Bronchial epithelial cell (primary cell): ENCODE results near the gene EGFR. TPM values are rescaled to one million over a fixed set of nuclear protein-coding genes. Genes with fewer than 3 reads are reported as not detected.

Source experiments
- DNase-seq: peaks from one replicate; pipeline ENCODE4 v3.0.0-alpha.2; 2010; ENCODE audit warnings: low read depth
- FAIRE-seq: peaks from 2 replicates; lab custom pipeline; 2011; peaks lifted over from hg19 to GRCh38; lab: Jason Lieb, UNC
- H3K27me3 ChIP-seq: 2 replicates; pipeline ENCODE4 v1.5.1; 2011; ENCODE audit warnings: low read length; ENCODE audit not compliant: control insufficient read depth, insufficient read depth
- H3K36me3 ChIP-seq: 2 replicates; pipeline ENCODE4 v1.5.1; 2011; ENCODE audit warnings: low read length; ENCODE audit not compliant: control insufficient read depth, insufficient read depth
- H3K4me3 ChIP-seq: 2 replicates; pipeline ENCODE4 v1.5.1; 2011; ENCODE audit warnings: mild to moderate bottlenecking, low read depth, low read length, control low read depth
- total RNA-seq: library from RNA; depleted of rRNA; stranded (reverse); fragments of >200 nt; gene quantifications from 2 replicates; pipeline ENCODE4 v1.2.1, GENCODE V29; 2014
- TF ChIP-seq, protein P1 (sequence below): IDR thresholded peaks from 2 replicates; pipeline ENCODE4 v1.5.1; 2011; ENCODE audit warnings: mild to moderate bottlenecking, moderate library complexity, low read length, control low read depth, inconsistent platforms; ENCODE audit not compliant: insufficient read depth, severe bottlenecking

Gene EGFR
- total RNA-seq, 1 donor from 2014 or later: 137 TPM

DNA sequence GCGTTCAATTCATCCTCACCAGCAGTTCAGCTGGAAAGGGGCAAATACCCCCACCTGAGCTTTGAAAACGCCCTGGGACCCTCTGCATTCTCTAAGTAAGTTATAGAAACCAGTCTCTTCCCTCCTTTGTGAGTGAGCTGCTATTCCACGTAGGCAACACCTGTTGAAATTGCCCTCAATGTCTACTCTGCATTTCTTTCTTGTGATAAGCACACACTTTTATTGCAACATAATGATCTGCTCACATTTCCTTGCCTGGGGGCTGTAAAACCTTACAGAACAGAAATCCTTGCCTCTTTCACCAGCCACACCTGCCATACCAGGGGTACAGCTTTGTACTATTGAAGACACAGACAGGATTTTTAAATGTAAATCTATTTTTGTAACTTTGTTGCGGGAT, 190.5 kb downstream of the EGFR start:
- TF ChIP-seq, protein P1, sequence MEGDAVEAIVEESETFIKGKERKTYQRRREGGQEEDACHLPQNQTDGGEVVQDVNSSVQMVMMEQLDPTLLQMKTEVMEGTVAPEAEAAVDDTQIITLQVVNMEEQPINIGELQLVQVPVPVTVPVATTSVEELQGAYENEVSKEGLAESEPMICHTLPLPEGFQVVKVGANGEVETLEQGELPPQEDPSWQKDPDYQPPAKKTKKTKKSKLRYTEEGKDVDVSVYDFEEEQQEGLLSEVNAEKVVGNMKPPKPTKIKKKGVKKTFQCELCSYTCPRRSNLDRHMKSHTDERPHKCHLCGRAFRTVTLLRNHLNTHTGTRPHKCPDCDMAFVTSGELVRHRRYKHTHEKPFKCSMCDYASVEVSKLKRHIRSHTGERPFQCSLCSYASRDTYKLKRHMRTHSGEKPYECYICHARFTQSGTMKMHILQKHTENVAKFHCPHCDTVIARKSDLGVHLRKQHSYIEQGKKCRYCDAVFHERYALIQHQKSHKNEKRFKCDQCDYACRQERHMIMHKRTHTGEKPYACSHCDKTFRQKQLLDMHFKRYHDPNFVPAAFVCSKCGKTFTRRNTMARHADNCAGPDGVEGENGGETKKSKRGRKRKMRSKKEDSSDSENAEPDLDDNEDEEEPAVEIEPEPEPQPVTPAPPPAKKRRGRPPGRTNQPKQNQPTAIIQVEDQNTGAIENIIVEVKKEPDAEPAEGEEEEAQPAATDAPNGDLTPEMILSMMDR: no peak
- H3K27me3 ChIP-seq: no peaks in the 10 kb centered on the region
- no peak overlapping the region for H3K4me3 ChIP-seq
- FAIRE-seq (no peak), DNase-seq (no peak)
- H3K36me3 ChIP-seq: peaks cover 27% of the 10 kb centered on the region

DNA sequence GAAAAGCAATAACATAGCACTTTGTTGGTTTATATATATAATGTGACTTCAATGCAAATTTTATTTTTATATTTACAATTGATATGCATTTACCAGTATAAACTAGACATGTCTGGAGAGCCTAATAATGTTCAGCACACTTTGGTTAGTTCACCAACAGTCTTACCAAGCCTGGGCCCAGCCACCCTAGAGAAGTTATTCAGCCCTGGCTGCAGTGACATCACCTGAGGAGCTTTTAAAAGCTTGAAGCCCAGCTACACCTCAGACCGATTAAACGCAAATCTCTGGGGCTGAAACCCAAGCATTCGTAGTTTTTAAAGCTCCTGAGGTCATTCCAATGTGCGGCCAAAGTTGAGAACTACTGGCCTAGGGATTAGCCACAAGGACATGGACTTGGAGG, 191.4 kb downstream of the EGFR start:
- no peak for FAIRE-seq
- Histone ChIP-seq H3K36me3 (peaks cover 21% of the 10 kb centered on the region), H3K4me3 (no peak overlapping the region), H3K27me3 (no peaks in the 10 kb centered on the region)
- TF ChIP-seq, protein P1: no peak
- no peak for DNase-seq

DNA sequence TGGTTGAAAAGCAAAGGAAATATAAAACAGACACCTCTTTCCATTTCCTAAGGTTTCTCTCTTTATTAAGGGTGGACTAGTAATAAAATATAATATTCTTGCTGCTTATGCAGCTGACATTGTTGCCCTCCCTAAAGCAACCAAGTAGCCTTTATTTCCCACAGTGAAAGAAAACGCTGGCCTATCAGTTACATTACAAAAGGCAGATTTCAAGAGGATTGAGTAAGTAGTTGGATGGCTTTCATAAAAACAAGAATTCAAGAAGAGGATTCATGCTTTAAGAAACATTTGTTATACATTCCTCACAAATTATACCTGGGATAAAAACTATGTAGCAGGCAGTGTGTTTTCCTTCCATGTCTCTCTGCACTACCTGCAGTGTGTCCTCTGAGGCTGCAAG, 191.9 kb downstream of the EGFR start:
- TF ChIP-seq, protein P1: no peak
- DNase-seq: no peak
- peaks cover 17% of the 10 kb centered on the region for H3K36me3 ChIP-seq
- H3K4me3 ChIP-seq: no peak overlapping the region
- FAIRE-seq: no peak
- no peaks in the 10 kb centered on the region for H3K27me3 ChIP-seq

DNA sequence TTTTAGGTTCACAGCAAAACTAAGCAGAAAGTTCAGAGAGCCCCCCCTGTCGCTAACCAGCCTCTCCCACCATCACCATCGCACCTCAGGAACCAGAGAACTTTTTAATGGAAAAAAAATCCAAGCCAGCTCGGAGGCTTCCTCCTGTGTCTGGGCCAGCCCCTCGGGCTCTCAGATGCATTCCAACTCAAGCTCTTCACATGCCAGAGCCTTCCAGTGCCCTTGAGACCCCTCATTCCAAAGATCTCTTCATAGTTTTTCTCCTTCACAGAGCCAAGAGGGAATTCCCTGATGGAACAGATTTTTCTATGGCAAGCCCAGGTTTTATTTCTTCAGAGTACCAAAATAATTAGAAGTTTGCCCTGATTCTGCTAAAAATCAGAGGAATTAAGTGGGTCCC, 192.9 kb downstream of the EGFR start:
- Histone ChIP-seq H3K36me3 (peaks cover 8% of the 10 kb centered on the region), H3K4me3 (no peak overlapping the region), H3K27me3 (no peaks in the 10 kb centered on the region)
- DNase-seq: no peak
- no peak for FAIRE-seq
- TF ChIP-seq, protein P1: no peak

DNA sequence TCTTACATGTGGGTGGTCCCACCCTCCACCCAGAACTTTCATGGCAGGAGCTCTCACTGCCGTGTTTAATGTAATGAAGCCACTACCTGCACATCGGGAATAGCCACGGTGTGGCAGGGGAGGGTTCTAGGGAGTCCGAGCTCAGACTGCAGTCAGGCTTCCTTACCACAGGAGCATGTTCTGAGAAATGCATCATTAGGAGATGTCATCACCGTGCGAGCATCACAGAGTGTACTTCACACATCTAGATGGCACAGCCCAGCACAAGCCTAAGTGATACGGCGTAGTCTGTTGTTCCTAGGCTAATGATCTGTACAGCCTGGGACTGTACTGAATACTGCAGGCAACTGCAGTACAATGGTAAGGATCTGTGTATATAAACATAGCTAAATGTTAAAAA, 193.4 kb downstream of the EGFR start:
- DNase-seq: no peak
- TF ChIP-seq, protein P1: no peak
- peak; percentile 84 for FAIRE-seq
- Histone ChIP-seq H3K27me3 (no peaks in the 10 kb centered on the region), H3K36me3 (peaks cover 6% of the 10 kb centered on the region), H3K4me3 (no peak overlapping the region)

DNA sequence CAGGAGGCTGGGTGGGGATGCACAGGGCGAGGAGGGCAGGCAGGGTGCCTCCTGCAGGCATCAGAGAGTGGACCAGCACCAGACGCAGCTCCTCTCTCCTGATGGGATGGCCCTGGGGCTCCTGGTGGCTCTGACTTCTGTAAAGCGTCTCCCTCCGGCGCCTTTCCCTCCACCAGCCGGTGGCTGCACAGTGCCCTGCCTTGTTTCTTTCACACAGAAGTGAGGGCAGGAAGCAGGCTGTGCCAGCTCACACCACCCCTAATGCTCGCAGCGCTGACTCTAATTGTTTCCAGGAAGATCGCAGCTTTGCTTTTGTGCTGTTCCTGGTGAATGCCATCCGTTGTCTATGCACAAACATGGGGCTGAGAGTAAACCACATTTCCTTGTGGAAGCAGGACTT, 194.0 kb downstream of the EGFR start:
- no peak overlapping the region for H3K4me3 ChIP-seq
- no peaks in the 10 kb centered on the region for H3K27me3 ChIP-seq
- FAIRE-seq (no peak), DNase-seq (no peak)
- H3K36me3 ChIP-seq: peaks cover 3% of the 10 kb centered on the region
- TF ChIP-seq, protein P1: no peak
